ENCODE measurements around the gene UBE2R2.

- no peak for TF ChIP-seq CTCF (IDR thresholded peaks at IDR 0.05 in 8 of 11, conservative IDR thresholded peaks at IDR 0.05 in 3 of 11)
- no peak for TF ChIP-seq POLR2A (IDR thresholded peaks at IDR 0.05)
Observed at GRCh38 chr9:33781736-33782135, 35.2 kb upstream of the UBE2R2 start.
